Hepatocyte (in vitro differentiated cells): ENCODE measurements around the gene YIPF2. TPM values are rescaled to one million over a fixed set of nuclear protein-coding genes. Genes with fewer than 3 reads are reported as not detected.

ENCODE experiments used
- DNase-seq: peaks from one replicate; pipeline ENCODE4 v3.0.0-alpha.2; 2016; ENCODE audit warnings: low spot score
- H2AFZ ChIP-seq: fragments of 200-600 bp; sonication (generic); 2 replicates; pipeline ENCODE4 v1.6.0; 2016; ENCODE audit warnings: antibody characterized with exemption, mild to moderate bottlenecking
- H3K27ac ChIP-seq: fragments of 200-600 bp; sonication (generic); 2 replicates; pipeline ENCODE4 v1.5.1; 2016; ENCODE audit warnings: mild to moderate bottlenecking
- H3K27me3 ChIP-seq: fragments of 200-600 bp; sonication (generic); 2 replicates; pipeline ENCODE4 v1.6.1; 2016
- H3K36me3 ChIP-seq: fragments of 200-600 bp; sonication (generic); replicated peaks from 2 replicates; pipeline ENCODE4 v1.5.1; 2016; ENCODE audit warnings: low read depth; ENCODE audit not compliant: insufficient read depth
- H3K4me1 ChIP-seq: fragments of 200-600 bp; sonication (generic); 2 replicates; pipeline ENCODE4 v1.5.1; 2016; ENCODE audit warnings: mild to moderate bottlenecking, moderate library complexity; ENCODE audit not compliant: insufficient read depth
- H3K4me2 ChIP-seq: fragments of 200-600 bp; sonication (generic); 2 replicates; pipeline ENCODE4 v1.6.0; 2016
- H3K4me3 ChIP-seq: fragments of 200-600 bp; sonication (generic); 2 replicates; pipeline ENCODE4 v1.5.1; 2016; ENCODE audit warnings: mild to moderate bottlenecking
- H3K79me2 ChIP-seq: fragments of 200-600 bp; sonication (generic); 2 replicates; pipeline ENCODE4 v1.6.0; 2017; ENCODE audit warnings: mild to moderate bottlenecking
- H3K9me2 ChIP-seq: fragments of 200-600 bp; sonication (generic); replicated peaks from 2 replicates; pipeline ENCODE4 v1.6.0; 2017; ENCODE audit warnings: mild to moderate bottlenecking; ENCODE audit not compliant: insufficient read depth
- H3K9me3 ChIP-seq: fragments of 200-600 bp; sonication (generic); 2 replicates; pipeline ENCODE4 v1.5.1; 2016; ENCODE audit warnings: low read depth, mild to moderate bottlenecking
- H4K20me1 ChIP-seq: fragments of 200-600 bp; sonication (generic); 2 replicates; pipeline ENCODE4 v1.6.0; 2016; ENCODE audit warnings: mild to moderate bottlenecking; ENCODE audit not compliant: insufficient read depth, poor library complexity, severe bottlenecking
- CTCF ChIP-seq: fragments of 200-600 bp; sonication (generic); IDR thresholded peaks from 2 replicates; pipeline ENCODE4 v1.5.1; 2016; ENCODE audit warnings: antibody characterized with exemption, mild to moderate bottlenecking; ENCODE audit not compliant: poor library complexity
- EZH2 ChIP-seq: fragments of 200-600 bp; sonication (generic); IDR thresholded peaks from 2 replicates; pipeline ENCODE4 v1.6.1; 2016; ENCODE audit warnings: antibody characterized with exemption, mild to moderate bottlenecking, borderline replicate concordance
- EZH2phosphoT487 ChIP-seq: fragments of 200-600 bp; sonication (generic); IDR thresholded peaks from one replicate; pipeline ENCODE4 v1.6.1; 2018; ENCODE audit warnings: antibody characterized with exemption, mild to moderate bottlenecking, low read depth, moderate library complexity; ENCODE audit not compliant: unreplicated experiment, severe bottlenecking
- WGBS: methylation state at CpG from one replicate; pipeline ENCODE4 v1.1.6; 2016; ENCODE audit warnings: low lambda C conversion rate; ENCODE audit errors: missing lambda C conversion rate; 5-methylcytosine and 5-hydroxymethylcytosine counted together
- polyA plus RNA-seq: library from polyadenylated mRNA; unstranded; fragments of >200 nt; fragmentation: Nextera tagmentation; extraction: Ambion mirVana; gene quantifications from 2 replicates; pipeline ENCODE4 v1.2.1, GENCODE V29; 2016
- total RNA-seq: library from RNA; depleted of rRNA; stranded (reverse); fragments of >200 nt; gene quantifications from 2 replicates; pipeline ENCODE4 v1.2.3, GENCODE V29; 2014

Gene YIPF2
- total and polyA plus RNA-seq, 2 experiments from 2014 or later: 80.3 to 115 TPM

GRCh38 chr19:10913716-10914340, 14.6 kb downstream of the YIPF2 start:
- Histone ChIP-seq H3K9me2 (no peaks in the 10 kb centered on the region), H3K4me3 (no peak overlapping the region), H3K9me3 (no peaks in the 10 kb centered on the region), H4K20me1 (no peaks in the 10 kb centered on the region), H3K27ac (no peak overlapping the region), H3K4me1 (no peaks in the 10 kb centered on the region), H3K79me2 (no peaks in the 10 kb centered on the region), H3K27me3 (no peaks in the 10 kb centered on the region), H2AFZ (no peak overlapping the region), H3K4me2 (no peak overlapping the region), H3K36me3 (no peaks in the 10 kb centered on the region)
- 96% methylated on average over 20 of the region's 24 CpGs for WGBS
- DNase-seq: no peak
- no peak for TF ChIP-seq CTCF

GRCh38 chr19:10912619-10913018, 15.8 kb downstream of the YIPF2 start:
- 96% methylated on average over 18 of the region's 18 CpGs for WGBS
- no peak for DNase-seq

GRCh38 chr19:10911579-10912363, 16.7 kb downstream of the YIPF2 start:
- peak; percentile 2 for DNase-seq
- H3K36me3 ChIP-seq: no peaks in the 10 kb centered on the region
- WGBS: 96% methylated on average over 31 of the region's 31 CpGs

More at GRCh38 chr19:10912619-10913018, 15.8 kb downstream of the YIPF2 start:
- no peak overlapping the region for H3K4me2 ChIP-seq
- H3K79me2 ChIP-seq: no peaks in the 10 kb centered on the region
- H3K4me1 ChIP-seq: no peaks in the 10 kb centered on the region
- no peak overlapping the region for H2AFZ ChIP-seq
- H3K9me2 ChIP-seq: no peaks in the 10 kb centered on the region
- H3K4me3 ChIP-seq: no peak overlapping the region
- H3K36me3 ChIP-seq: no peaks in the 10 kb centered on the region
- no peaks in the 10 kb centered on the region for H3K27me3 ChIP-seq
- H4K20me1 ChIP-seq: no peaks in the 10 kb centered on the region
- H3K27ac ChIP-seq: no peak overlapping the region
- H3K9me3 ChIP-seq: no peaks in the 10 kb centered on the region
- TF ChIP-seq EZH2: no peak
- no peak for TF ChIP-seq EZH2phosphoT487
- no peak for TF ChIP-seq CTCF

More at GRCh38 chr19:10911579-10912363, 16.7 kb downstream of the YIPF2 start:
- TF ChIP-seq CTCF: no peak
- TF ChIP-seq EZH2: no peak
- no peak for TF ChIP-seq EZH2phosphoT487
- Histone ChIP-seq H3K27me3 (no peaks in the 10 kb centered on the region), H2AFZ (no peak overlapping the region), H3K4me1 (no peaks in the 10 kb centered on the region), H3K4me2 (no peak overlapping the region), H4K20me1 (no peaks in the 10 kb centered on the region), H3K79me2 (no peaks in the 10 kb centered on the region), H3K9me2 (no peaks in the 10 kb centered on the region), H3K4me3 (no peak overlapping the region), H3K27ac (no peak overlapping the region), H3K9me3 (no peaks in the 10 kb centered on the region)
